ENCODE results near the gene SLC15A4. TPM values are rescaled to one million over a fixed set of nuclear protein-coding genes. Genes with fewer than 3 reads are reported as not detected.

The SLC15A4 gene
- total and polyA plus RNA-seq, 2 donors (not counting 3 experiments of a cell fraction or from before 2014, with no cell fraction given) = 19.6 to 24.5 TPM

GRCh38 chr12:128863957-128864356 is 40.2 kb upstream of the SLC15A4 start:
- DNase-seq (ENCODE audit: low read depth, low spot score) (no peak), FAIRE-seq (no peak)
- Histone ChIP-seq H3K4me1 (ENCODE audit: control insufficient read depth, extremely low read depth, insufficient read depth, low read length) (no peaks in the 10 kb centered on the region), H3K9me3 (replicated peaks; ENCODE audit: control insufficient read depth, insufficient read depth, low read length) (no peaks in the 10 kb centered on the region), H4K20me1 (replicated peaks; ENCODE audit: control insufficient read depth, extremely low read depth, insufficient read depth, low read length) (no peaks in the 10 kb centered on the region), H3K79me2 (ENCODE audit: control insufficient read depth, insufficient read depth, low read length) (no peaks in the 10 kb centered on the region), H3K27me3 (ENCODE audit: control insufficient read depth in 2 of 2, insufficient read depth in 2 of 2, low read length in 2 of 2) (no peaks in the 10 kb centered on the region), H3K4me2 (ENCODE audit: insufficient read depth, low read length) (no peak overlapping the region), H2AFZ (ENCODE audit: low read depth, low read length) (no peak overlapping the region), H3K9ac (replicated peaks; ENCODE audit: extremely low read depth, insufficient read depth, low read length) (no peak overlapping the region), H3K4me3 (replicated peaks in 1 of 3; ENCODE audit: insufficient read depth in 1 of 3, low read depth in 1 of 3, low read length in 3 of 3) (no peak overlapping the region), H3K36me3 (ENCODE audit: control insufficient read depth in 2 of 2, extremely low read depth in 1 of 2, insufficient read depth in 2 of 2, low read length in 2 of 2) (no peaks in the 10 kb centered on the region), H3K27ac (ENCODE audit: insufficient read depth, low read depth, low read length) (no peak overlapping the region), H3K9me1 (replicated peaks; ENCODE audit: control insufficient read depth, extremely low read depth, insufficient read depth, low read length) (no peaks in the 10 kb centered on the region)
- TF ChIP-seq CTCF (IDR thresholded peaks at IDR 0.05; ENCODE audit: extremely low read depth in 1 of 2, insufficient read depth in 1 of 2, low read depth in 1 of 2, low read length in 2 of 2) = no peak
- no peak for TF ChIP-seq JUN (IDR thresholded peaks at IDR 0.05; ENCODE audit: borderline replicate concordance, insufficient read depth, insufficient read length, low read depth)
- no peak for TF ChIP-seq POLR2AphosphoS5 (IDR thresholded peaks at IDR 0.05; ENCODE audit: insufficient read depth, low read depth, low read length)
- no peak for TF ChIP-seq GATA2 (IDR thresholded peaks at IDR 0.05; ENCODE audit: insufficient read depth, insufficient read length, low read depth, low read length)
- no peak for TF ChIP-seq FOS (IDR thresholded peaks at IDR 0.05; ENCODE audit: borderline replicate concordance, insufficient read depth, low read length)
- TF ChIP-seq MYC (IDR thresholded peaks at IDR 0.05; ENCODE audit: low read depth, low read length) = no peak
- no peak for TF ChIP-seq MAX (IDR thresholded peaks at IDR 0.05; ENCODE audit: insufficient read depth, insufficient read length)
- no peak for TF ChIP-seq POLR2A (IDR thresholded peaks at IDR 0.05; ENCODE audit: low read depth, low read length)
- no peak for TF ChIP-seq EZH2 (IDR thresholded peaks at IDR 0.05; ENCODE audit: borderline replicate concordance, low read depth, low read length, severe bottlenecking)
- BruUV-seq (replicated peaks) = no TSS peak
- ChIA-PET CTCF (no interaction called here), POLR2A (no interaction called here)
- intact Hi-C loops (cut with micrococcal nuclease) = no loop called here
- dilution Hi-C loops (cut with MboI; ENCODE audit: extremely low pct_ligation_motif_present, low sequenced_read_pairs) = no loop called here

Data from endothelial cell of umbilical vein (primary cell).